HG03025 (cell line): Measurements from ENCODE around the gene SYNPO.

Source experiments
- ATAC-seq: cut with Tn5 transposase; IDR thresholded peaks from one replicate; pipeline ENCODE4 v1.9.1; 2021; ENCODE audit warnings: mild to moderate bottlenecking, moderate library complexity; ENCODE audit not compliant: unreplicated experiment, low FRiP score

Gene SYNPO

DNA sequence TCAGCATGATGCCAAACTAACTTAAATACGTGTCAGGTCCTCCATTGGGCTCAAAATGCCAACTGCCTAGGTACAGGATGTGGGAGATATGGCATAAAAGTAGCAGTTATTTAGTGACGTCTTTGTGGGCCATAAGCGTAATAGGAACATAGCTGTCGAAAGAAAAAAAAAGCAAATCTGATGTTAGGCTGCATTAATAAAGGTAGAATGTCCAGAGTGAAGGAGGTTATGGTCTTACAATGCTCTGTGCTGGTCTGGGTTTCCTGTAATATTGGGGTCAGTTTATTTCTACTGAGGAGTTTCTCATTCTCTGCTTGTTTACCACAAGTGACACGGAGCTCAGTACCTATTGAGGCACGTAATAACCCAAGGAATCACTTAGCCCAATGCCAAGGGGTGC is 33.4 kb upstream of the SYNPO start:
- ATAC-seq = no peak

- ATAC-seq = no peak
Measured at GRCh38 chr5:150607991-150608390, 32.5 kb upstream of the SYNPO start.

- no peak for ATAC-seq
Measured at GRCh38 chr5:150608991-150609390, 31.5 kb upstream of the SYNPO start.

DNA sequence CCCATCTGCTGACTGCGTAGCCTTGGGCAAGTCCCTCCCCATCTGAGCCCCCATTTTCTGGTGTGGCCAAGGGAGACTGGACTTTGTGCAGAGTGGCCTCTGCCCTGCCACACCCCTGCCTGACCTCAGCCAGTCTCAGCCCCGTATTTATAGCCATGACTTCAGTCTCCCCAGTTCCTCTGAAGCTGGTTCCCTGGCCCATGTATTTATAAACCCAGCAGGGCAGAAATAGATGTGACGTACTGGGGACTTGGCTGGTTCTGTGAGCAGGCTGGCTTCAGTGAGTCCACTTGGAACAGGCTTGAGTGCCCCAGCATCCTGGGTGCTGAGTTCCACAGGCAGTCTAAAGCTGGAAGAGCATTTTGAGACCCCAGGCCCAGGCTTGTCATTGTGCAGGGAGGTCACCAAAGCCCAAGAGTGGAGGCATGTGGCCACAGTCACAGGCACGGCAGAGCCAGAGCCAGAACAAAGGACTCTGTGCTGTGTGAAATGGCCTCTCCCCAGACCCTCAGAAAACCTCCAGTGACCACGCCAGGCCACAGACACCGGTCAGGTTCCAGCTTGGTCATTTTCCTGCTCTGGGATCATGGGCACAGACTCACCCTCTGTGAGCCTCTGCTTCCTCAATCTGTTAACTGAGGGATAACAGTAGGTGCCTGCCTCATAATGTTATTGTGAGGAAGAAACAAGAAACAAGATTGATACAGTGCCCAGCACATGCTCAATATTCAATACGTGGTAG is 30.4 kb upstream of the SYNPO start:
- ATAC-seq = no peak

GRCh38 chr5:150611026-150611425 is 29.4 kb upstream of the SYNPO start:
- no peak for ATAC-seq

- ATAC-seq = no peak
Measured at GRCh38 chr5:150612405-150612804, 28.1 kb upstream of the SYNPO start.

DNA sequence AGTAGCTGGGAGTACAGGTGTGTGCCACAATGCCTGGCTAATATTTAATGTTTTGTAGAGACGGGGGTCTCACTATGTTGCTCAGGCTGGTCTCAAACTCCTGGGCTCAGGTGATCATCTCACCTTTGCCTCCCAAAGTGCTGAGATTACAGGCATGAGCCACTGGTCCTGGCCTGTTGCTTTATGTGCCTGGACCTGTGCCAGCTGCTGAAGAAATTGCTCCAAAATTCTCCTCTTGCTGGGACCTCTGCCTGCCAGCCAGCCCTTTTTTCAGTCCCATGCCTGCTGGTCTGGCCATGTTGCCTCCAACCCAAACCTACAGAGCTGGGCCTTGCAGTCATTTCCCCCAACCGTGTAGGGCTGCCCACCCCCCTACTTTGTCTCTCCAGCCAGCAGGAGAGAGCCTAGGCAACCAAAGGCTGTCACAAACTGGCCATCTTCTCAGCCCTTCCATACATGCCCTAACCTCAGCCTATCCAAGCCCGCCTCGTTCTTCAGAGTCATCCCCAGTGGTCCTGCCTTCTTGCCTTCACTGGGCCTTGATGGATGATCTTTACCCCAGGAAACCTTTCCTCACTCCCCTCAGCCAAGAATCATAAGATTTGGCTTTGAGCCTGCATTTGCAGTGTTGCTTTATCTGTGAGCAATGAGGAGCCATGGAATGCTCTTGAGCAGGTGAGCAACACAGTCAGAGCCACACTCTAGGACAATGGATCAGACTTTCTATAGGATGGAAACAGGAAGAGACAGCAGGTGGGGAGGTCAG is 27.4 kb upstream of the SYNPO start:
- ATAC-seq = no peak

DNA sequence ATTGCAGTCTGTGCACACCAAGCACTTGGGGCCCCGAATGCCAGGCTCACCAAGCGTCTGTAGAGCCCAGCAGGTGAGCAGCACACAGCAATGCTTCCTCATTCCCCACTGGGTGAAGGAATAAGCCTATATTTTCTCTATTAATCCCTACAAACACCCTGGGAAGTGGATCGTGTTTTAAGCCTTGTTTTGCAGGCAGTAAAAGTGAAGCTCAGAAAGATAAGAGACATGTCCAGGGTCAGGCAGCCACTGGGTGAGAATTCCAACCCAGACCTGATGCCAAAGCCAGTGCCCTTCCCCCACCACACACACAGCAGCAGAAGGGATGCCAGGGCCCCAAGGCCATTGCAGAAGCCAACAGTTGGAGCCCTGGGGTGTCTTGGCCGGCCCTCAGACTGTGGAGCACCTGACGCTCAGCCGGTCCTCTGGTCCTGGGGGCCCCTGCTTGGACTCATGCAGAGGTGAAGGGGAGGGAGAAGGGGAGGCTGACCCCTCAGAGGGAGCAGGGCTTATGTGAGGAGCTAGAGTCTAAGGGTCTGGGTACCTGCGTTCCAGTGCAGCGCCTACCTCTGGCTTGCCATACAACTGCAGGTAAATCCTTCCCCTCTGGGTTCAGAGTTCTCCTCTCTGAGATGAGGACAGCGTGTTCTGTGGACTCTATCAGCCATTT is 26.3 kb upstream of the SYNPO start:
- ATAC-seq = no peak

GRCh38 chr5:150614661-150615060 is 25.8 kb upstream of the SYNPO start:
- no peak for ATAC-seq

DNA sequence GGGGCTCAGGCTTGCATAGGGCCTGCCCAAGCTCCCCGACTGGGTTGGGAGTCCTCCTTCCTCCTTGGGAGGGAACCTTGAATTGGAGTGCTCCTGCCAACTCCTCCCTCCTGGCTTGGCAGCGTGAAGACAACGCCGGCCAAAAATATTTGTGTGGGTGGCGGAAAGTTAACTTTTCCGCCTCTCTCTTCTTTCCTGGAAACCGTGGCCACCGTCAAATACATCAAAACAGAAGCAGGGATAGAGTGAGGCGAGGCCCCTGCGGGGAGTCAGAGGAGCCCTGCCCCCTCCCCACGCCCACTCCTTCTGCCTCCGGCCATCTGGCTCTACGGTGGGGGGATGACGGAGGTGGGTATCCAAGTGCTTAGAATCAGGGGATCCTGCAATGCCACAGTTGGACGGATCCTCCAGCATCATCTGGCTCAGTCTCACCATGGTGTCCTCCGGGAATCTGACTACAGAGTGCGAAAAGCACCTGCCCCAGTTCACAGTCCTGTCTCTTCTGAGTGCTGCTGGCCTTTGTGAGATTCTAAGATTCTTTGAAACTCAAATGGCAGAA is 25.2 kb upstream of the SYNPO start:
- no peak for ATAC-seq

- no peak for ATAC-seq
Measured at GRCh38 chr5:150616024-150616470, 24.4 kb upstream of the SYNPO start.

DNA sequence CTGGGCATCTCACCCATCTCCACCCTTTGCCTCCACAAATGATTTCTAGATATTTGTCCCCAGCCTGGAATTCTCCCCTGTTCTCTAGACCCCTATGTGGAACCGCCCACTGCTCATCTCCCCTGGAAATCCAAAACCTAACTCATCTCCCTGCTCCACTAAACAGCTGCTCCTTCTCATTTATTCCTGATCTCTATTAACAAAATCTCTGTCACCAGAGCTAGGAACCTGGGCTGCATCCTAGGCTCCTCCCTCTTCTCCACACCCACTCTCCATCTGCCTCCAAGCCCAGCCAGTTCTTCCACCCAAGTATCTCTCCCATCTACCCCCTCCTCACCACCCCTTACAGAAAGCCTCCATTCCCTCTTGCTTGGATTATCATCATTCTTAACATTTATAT is 24.0 kb upstream of the SYNPO start:
- no peak for ATAC-seq

DNA sequence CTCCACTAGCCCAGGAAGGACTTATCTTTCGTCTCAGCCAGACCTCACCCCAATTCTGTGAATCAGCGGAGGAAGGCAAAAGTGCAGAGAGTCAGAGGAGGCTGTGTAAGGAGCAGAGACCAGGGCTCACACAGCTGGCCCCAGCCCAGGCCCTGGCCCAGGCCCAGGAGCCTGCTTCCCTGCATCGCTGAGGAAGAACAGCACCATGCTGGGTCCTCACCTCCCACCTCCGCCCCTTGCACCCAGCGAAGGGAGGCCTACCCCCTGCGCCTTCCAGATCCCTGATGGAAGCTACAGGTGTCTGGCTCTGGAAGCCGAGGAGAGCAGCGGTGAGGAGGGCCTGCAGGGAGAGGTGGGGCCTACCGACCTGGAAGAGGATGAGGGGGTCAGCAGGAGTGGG is 22.3 kb upstream of the SYNPO start:
- ATAC-seq = no peak

GRCh38 chr5:150618588-150619281 is 21.7 kb upstream of the SYNPO start:
- no peak for ATAC-seq

DNA sequence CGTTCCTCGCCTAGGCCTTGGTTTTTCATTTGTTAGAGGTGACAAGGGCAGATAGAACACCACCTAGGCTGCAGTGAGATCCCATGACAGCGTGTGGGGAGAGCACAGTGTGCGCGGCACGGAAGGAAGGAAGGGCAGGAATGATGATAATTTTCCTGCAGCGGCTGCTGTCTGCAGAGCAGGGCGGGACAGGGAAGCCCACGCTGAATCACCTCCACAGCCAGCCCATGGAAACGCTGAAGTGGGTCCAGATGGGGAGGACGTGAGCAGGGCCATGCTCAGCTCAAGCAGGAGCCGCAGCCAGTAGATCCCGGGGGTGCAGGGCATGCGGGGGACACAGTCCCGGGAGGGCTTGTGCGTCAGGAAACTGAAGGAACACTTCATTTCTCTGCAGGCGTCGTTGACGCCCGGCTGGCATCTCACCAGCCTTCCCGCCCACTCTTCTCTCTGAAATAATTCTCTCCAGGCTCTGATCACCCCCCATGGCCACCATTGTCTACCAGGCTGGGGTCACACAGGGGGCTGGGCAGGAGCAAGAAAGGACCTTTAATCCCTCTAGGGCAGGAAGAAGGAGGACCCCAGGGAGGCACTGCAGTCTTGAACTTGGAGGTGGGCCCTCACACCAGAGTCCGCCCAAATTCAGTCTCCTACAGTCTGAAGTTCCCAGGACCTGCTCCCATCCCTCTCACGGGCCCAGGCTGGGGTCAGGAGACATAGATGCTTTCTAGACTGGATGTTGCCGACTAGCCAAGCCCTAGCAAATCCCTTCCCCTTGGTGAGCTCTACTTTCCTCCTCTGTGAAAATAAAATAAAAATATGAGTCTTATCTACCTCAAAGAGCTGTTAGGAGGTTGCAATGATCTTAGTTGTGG is 20.9 kb upstream of the SYNPO start:
- no peak for ATAC-seq

DNA sequence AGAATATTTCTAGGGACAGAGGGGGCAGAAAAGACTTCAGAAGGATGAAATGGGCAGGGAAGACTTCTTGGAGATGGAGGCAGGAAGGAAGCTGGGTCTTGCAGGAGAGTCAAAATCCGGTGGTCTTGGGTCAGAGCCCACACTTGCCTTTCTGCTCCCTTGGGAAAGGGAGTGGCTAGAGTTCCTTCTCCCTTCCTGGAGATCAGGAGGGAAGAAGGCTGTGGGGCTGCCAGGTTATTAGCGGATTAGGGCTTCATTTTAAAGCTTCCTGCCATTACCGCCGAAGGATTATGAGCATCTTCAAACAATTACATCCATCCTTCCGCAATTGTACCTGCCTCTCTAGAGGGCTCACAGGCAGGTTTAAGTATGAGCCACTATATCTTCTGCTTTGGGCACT is 19.2 kb upstream of the SYNPO start:
- ATAC-seq = no peak

GRCh38 chr5:150622157-150622556 is 18.3 kb upstream of the SYNPO start:
- ATAC-seq = no peak

DNA sequence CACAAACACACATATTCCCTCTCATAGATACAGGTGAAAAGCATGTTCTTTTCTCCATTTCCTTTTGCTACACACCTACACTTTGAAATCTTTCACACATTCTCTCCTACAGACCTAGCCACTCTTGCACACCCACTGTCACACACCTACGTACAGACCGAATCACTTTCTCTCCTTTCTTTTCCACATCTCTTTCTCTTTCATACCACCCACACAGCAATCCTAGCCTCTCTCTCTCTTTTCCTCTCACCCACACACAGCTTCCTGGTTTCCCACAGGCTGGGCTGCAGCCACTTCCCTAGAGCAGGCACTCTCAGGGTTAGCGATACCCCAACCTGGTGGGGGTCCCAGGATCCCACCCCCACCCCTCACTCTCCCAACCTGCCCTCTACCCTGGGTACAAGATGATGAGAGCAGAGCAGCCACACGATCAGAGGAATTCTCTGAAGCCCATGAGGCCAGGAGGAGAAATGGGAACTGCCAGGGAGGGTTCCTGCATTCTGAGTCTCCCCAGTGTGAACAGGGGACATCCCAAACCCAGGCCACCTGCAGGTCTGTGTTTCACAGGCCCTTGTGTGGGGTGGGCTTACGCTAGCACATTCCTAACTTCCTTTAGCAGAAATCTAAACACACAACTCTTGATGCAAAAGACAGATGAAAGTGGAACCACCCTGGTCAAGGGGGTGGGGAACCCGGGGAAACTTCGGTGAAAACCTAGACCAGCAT is 17.1 kb upstream of the SYNPO start:
- no peak for ATAC-seq

- no peak for ATAC-seq
Measured at GRCh38 chr5:150623878-150624216, 16.6 kb upstream of the SYNPO start.
